Endothelial cell of umbilical vein (primary cell): ENCODE results near the gene GRM6. TPM values are rescaled to one million over a fixed set of nuclear protein-coding genes. Genes with fewer than 3 reads are reported as not detected.

Source experiments
- BruUV-seq: library from RNA; stranded (reverse); fragments of 400-500 nt; replicated peaks from 2 replicates; lab custom pipeline; 2021; lab: Mats Ljungman, UMichigan
- CTCF ChIA-PET: fragments of 300-600, 350-600 bp; sonication (Branson Sonifier 250); formaldehyde crosslinking; loops from one replicate; lab custom pipeline; 2021; ENCODE audit warnings: antibody characterized with exemption, inconsistent platforms; lab: Charles Lee
- POLR2A ChIA-PET: fragments of 300-600, 350-600 bp; sonication (Branson Sonifier 250); formaldehyde crosslinking; loops from one replicate; lab custom pipeline; 2021; ENCODE audit warnings: antibody characterized with exemption, inconsistent platforms; lab: Charles Lee
- DNase-seq: peaks from one replicate; pipeline ENCODE4 v3.0.0-alpha.2; 2011; ENCODE audit warnings: low read depth, low spot score
- FAIRE-seq: peaks from 2 replicates; lab custom pipeline; 2011; peaks lifted over from hg19 to GRCh38; lab: Jason Lieb, UNC
- H2AFZ ChIP-seq: 2 replicates; pipeline ENCODE4 v1.6.0; 2012; ENCODE audit warnings: low read depth, low read length, control low read depth, inconsistent platforms
- H3K27ac ChIP-seq: 2 replicates; pipeline ENCODE4 v1.5.1; 2011; ENCODE audit warnings: low read depth, mild to moderate bottlenecking, control low read depth, low read length, moderate library complexity; ENCODE audit not compliant: insufficient read depth
- H3K27me3 ChIP-seq, 2 experiments: 2 replicates each; pipeline versions ENCODE4 v1.6.0 to v1.6.1; 2011; ENCODE audit warnings: low read length in 2 of 2, mixed read lengths in 1 of 2; ENCODE audit not compliant: control insufficient read depth in 2 of 2, insufficient read depth in 2 of 2
- H3K36me3 ChIP-seq, 2 experiments: 2 replicates in 1 of 2; 3 replicates in 1 of 2; pipeline ENCODE4 v1.5.1; 2011; ENCODE audit warnings: low read length in 2 of 2, mild to moderate bottlenecking in 1 of 2, moderate library complexity in 1 of 2; ENCODE audit not compliant: control insufficient read depth in 2 of 2, insufficient read depth in 2 of 2; ENCODE audit errors: extremely low read depth in 1 of 2
- H3K4me1 ChIP-seq: 3 replicates; pipeline ENCODE4 v1.5.1; 2011; ENCODE audit warnings: mild to moderate bottlenecking, low read length; ENCODE audit not compliant: control insufficient read depth, insufficient read depth; ENCODE audit errors: extremely low read depth
- H3K4me2 ChIP-seq: 2 replicates; pipeline ENCODE4 v1.6.1; 2011; ENCODE audit warnings: low read length, control low read depth, mixed read lengths; ENCODE audit not compliant: insufficient read depth
- H3K4me3 ChIP-seq, 3 experiments: fragments of 200-600 bp in 1 of 3; sonication (generic), shearing (Covaris generic) in 1 of 3; replicated peaks in 1 of 3; 2 replicates each; pipeline ENCODE4 v1.5.1; 2011 to 2016; ENCODE audit warnings: control low read depth in 3 of 3, low read length in 3 of 3, mild to moderate bottlenecking in 2 of 3, inconsistent platforms in 1 of 3, low read depth in 1 of 3, moderate library complexity in 1 of 3; ENCODE audit not compliant: insufficient read depth in 1 of 3
- H3K79me2 ChIP-seq: 2 replicates; pipeline ENCODE4 v1.6.0; 2012; ENCODE audit warnings: low read length, inconsistent platforms; ENCODE audit not compliant: control insufficient read depth, insufficient read depth
- H3K9ac ChIP-seq: replicated peaks from 2 replicates; pipeline ENCODE3; 2011; ENCODE audit warnings: low read length, control low read depth; ENCODE audit not compliant: insufficient read depth; ENCODE audit errors: extremely low read depth
- H3K9me1 ChIP-seq: replicated peaks from 3 replicates; pipeline ENCODE4 v1.6.0; 2011; ENCODE audit warnings: mild to moderate bottlenecking, low read length; ENCODE audit not compliant: control insufficient read depth, insufficient read depth; ENCODE audit errors: extremely low read depth
- H3K9me3 ChIP-seq: replicated peaks from 2 replicates; pipeline ENCODE4 v1.5.1; 2012; ENCODE audit warnings: low read length, inconsistent platforms; ENCODE audit not compliant: control insufficient read depth, insufficient read depth
- H4K20me1 ChIP-seq: replicated peaks from 2 replicates; pipeline ENCODE3; 2011; ENCODE audit warnings: mild to moderate bottlenecking, low read length; ENCODE audit not compliant: control insufficient read depth, insufficient read depth; ENCODE audit errors: extremely low read depth
- CTCF ChIP-seq, 2 donors: IDR thresholded peaks; 1 replicate in 1 of 2; 2 replicates in 1 of 2; pipeline ENCODE4 v1.5.1; 2011; ENCODE audit warnings: low read length in 2 of 2, mild to moderate bottlenecking in 2 of 2, moderate library complexity in 2 of 2, control low read depth in 1 of 2, inconsistent platforms in 1 of 2, low read depth in 1 of 2; ENCODE audit not compliant: insufficient read depth in 1 of 2; ENCODE audit errors: extremely low read depth in 1 of 2
- EZH2 ChIP-seq: IDR thresholded peaks from 2 replicates; pipeline ENCODE4 v1.6.1; 2012; ENCODE audit warnings: borderline replicate concordance, low read depth, mild to moderate bottlenecking, moderate library complexity, low read length, inconsistent platforms; ENCODE audit not compliant: severe bottlenecking
- FOS ChIP-seq: IDR thresholded peaks from 2 replicates; pipeline ENCODE4 v1.6.1; 2011; ENCODE audit warnings: mild to moderate bottlenecking, low read length, moderate library complexity, borderline replicate concordance; ENCODE audit not compliant: insufficient read depth
- GATA2 ChIP-seq: IDR thresholded peaks from 2 replicates; pipeline ENCODE4 v1.7.0; 2011; ENCODE audit warnings: low read depth, mild to moderate bottlenecking, moderate library complexity, mixed read lengths, low read length; ENCODE audit not compliant: insufficient read length, insufficient read depth
- JUN ChIP-seq: IDR thresholded peaks from 2 replicates; pipeline ENCODE4 v1.6.1; 2011; ENCODE audit warnings: borderline replicate concordance, low read depth; ENCODE audit not compliant: insufficient read length, insufficient read depth
- MAX ChIP-seq: IDR thresholded peaks from 2 replicates; pipeline ENCODE4 v1.6.1; 2011; ENCODE audit not compliant: insufficient read depth, insufficient read length
- MYC ChIP-seq: IDR thresholded peaks from one replicate; pipeline ENCODE4 v1.6.1; 2011; ENCODE audit warnings: mild to moderate bottlenecking, low read depth, low read length
- POLR2A ChIP-seq: IDR thresholded peaks from 2 replicates; pipeline ENCODE4 v1.6.1; 2012; ENCODE audit warnings: low read depth, mild to moderate bottlenecking, control low read depth, low read length
- POLR2AphosphoS5 ChIP-seq: IDR thresholded peaks from 2 replicates; pipeline ENCODE4 v1.6.1; 2012; ENCODE audit warnings: low read depth, mild to moderate bottlenecking, control low read depth, low read length, moderate library complexity; ENCODE audit not compliant: insufficient read depth
- dilution Hi-C: fragments of 300-500 bp; cut with MboI; formaldehyde crosslinking; loops from one replicate; pipeline ENCODE4 v1.15.0; 2019; ENCODE audit warnings: low sequenced_read_pairs; ENCODE audit not compliant: extremely low pct_ligation_motif_present
- intact Hi-C: fragments of 100-400 bp; cut with micrococcal nuclease; formaldehyde crosslinking; loops from one replicate; pipeline ENCODE4 v1.10.0; 2022
- polyA plus RNA-seq, 4 experiments: library from polyadenylated mRNA; depleted of rRNA in 3 of 4; stranded (reverse) in 3 of 4; unstranded in 1 of 4; fragments of >200 nt; gene quantifications; 2 replicates each; pipeline versions ENCODE4 v1.2.1 to v1.2.3, GENCODE V29; 2011 to 2012; ENCODE audit warnings: missing spikeins in 1 of 4
- total RNA-seq: library from RNA; stranded (reverse); gene quantifications from 2 replicates; pipeline ENCODE4 v1.2.3, GENCODE V29; 2021

GRM6 gene
- total and polyA plus RNA-seq, 2 donors (not counting 3 experiments of a cell fraction or from before 2014, with no cell fraction given): not detected

- H3K4me3 ChIP-seq: no peak overlapping the region
- no peak overlapping the region for H2AFZ ChIP-seq
- no TSS peak for BruUV-seq
- ChIA-PET CTCF (no interaction called here), POLR2A (no interaction called here)
- H3K9me3 ChIP-seq: peaks cover 7% of the 10 kb centered on the region
- H3K36me3 ChIP-seq: no peaks in the 10 kb centered on the region
- dilution Hi-C loops: no loop called here
- intact Hi-C loops: no loop called here
- H3K9ac ChIP-seq: no peak overlapping the region
- no peaks in the 10 kb centered on the region for H4K20me1 ChIP-seq
- no peaks in the 10 kb centered on the region for H3K4me1 ChIP-seq
- no peaks in the 10 kb centered on the region for H3K79me2 ChIP-seq
- no peak for TF ChIP-seq MAX
- TF ChIP-seq JUN: no peak
- no peak for TF ChIP-seq POLR2A
- TF ChIP-seq POLR2AphosphoS5: no peak
- TF ChIP-seq CTCF (IDR thresholded peaks at IDR 0.05; ENCODE audit: extremely low read depth in 1 of 2, insufficient read depth in 1 of 2, low read depth in 1 of 2, low read length in 2 of 2): no peak
- TF ChIP-seq MYC: no peak
- TF ChIP-seq FOS: no peak
- TF ChIP-seq EZH2: no peak
- TF ChIP-seq GATA2: no peak
- no peak for DNase-seq
- no peak overlapping the region for H3K27ac ChIP-seq
- FAIRE-seq: no peak
- no peaks in the 10 kb centered on the region for H3K27me3 ChIP-seq
- no peak overlapping the region for H3K4me2 ChIP-seq
- no peaks in the 10 kb centered on the region for H3K9me1 ChIP-seq
Observed at GRCh38 chr5:178986326-178986960, 8.7 kb downstream of the GRM6 start.
